Lung (tissue), 12 donors: ENCODE results near the gene TMEM229A. TPM values are rescaled to one million over a fixed set of nuclear protein-coding genes. Genes with fewer than 3 reads are reported as not detected.
A peak's percentile ranks its signal among the peaks of the same experiment; 100 is the strongest.

Source experiments
- ATAC-seq: fragments of 200-7000 bp; cut with Tn5 transposase; one replicate; pipeline ENCODE4 v1.9.1; 2020; ENCODE audit warnings: moderate number of reproducible peaks; ENCODE audit not compliant: insufficient read depth, low FRiP score
- DNase-seq, 3 donors: peaks; one replicate each; pipeline ENCODE4 v3.0.0-alpha.2; 2013 to 2017
- H3K27ac ChIP-seq, 2 donors: one replicate each; pipeline ENCODE4 v1.5.1; 2013; ENCODE audit warnings: mild to moderate bottlenecking in 2 of 2, moderate library complexity in 2 of 2, control low read depth in 1 of 2, inconsistent platforms in 1 of 2, low read depth in 1 of 2, low read length in 1 of 2
- H3K27me3 ChIP-seq, 3 donors: one replicate each; pipeline ENCODE4 v1.5.1; 2013; ENCODE audit warnings: low read length in 2 of 3; ENCODE audit not compliant: control insufficient read depth in 3 of 3, insufficient read depth in 3 of 3
- H3K36me3 ChIP-seq, 4 donors: one replicate each; pipeline ENCODE4 v1.5.1; 2013; ENCODE audit warnings: low read length in 4 of 4, mild to moderate bottlenecking in 1 of 4, moderate library complexity in 1 of 4; ENCODE audit not compliant: control insufficient read depth in 4 of 4, insufficient read depth in 4 of 4
- H3K4me1 ChIP-seq, 5 donors: one replicate each; pipeline ENCODE4 v1.5.1; 2013; ENCODE audit warnings: low read length in 5 of 5, mild to moderate bottlenecking in 2 of 5, moderate library complexity in 1 of 5; ENCODE audit not compliant: control insufficient read depth in 5 of 5, insufficient read depth in 5 of 5
- H3K4me3 ChIP-seq: one replicate; pipeline ENCODE4 v1.5.1; 2013; ENCODE audit warnings: mild to moderate bottlenecking, control low read depth, moderate library complexity
- H3K9ac ChIP-seq, 2 donors: one replicate each; pipeline ENCODE4 v1.5.1; 2013; ENCODE audit warnings: low read length in 2 of 2, control low read depth in 1 of 2; ENCODE audit not compliant: insufficient read depth in 1 of 2
- H3K9me3 ChIP-seq, 4 donors: one replicate each; pipeline ENCODE4 v1.5.1; 2013; ENCODE audit warnings: low read length in 3 of 4, mild to moderate bottlenecking in 1 of 4, moderate library complexity in 1 of 4; ENCODE audit not compliant: control insufficient read depth in 4 of 4, insufficient read depth in 3 of 4
- CTCF ChIP-seq: IDR thresholded peaks from 2 replicates; pipeline ENCODE4 v1.5.1; 2012; ENCODE audit warnings: mild to moderate bottlenecking; ENCODE audit errors: control extremely low read depth, extremely low read depth
- WGBS, 2 donors: extraction: QIAGEN DNeasy Blood & Tissue Kit; methylation state at CpG; one replicate each; pipeline ENCODE4 v1.1.7; 2013; 5-methylcytosine and 5-hydroxymethylcytosine counted together
- polyA plus RNA-seq, 2 donors: library from polyadenylated mRNA; stranded (reverse); fragments of 200-250 nt; gene quantifications; one replicate each; pipeline ENCODE4 v1.2.1, GENCODE V29; 2013
- total RNA-seq, 2 donors: library from RNA; depleted of rRNA in 1 of 2; stranded (reverse); fragments of >200 nt in 1 of 2; gene quantifications; one replicate each; pipeline ENCODE4 v1.2.1, GENCODE V29; 2014 to 2021
- donor health status: control.
- donor health status: control.
- donor health status: Bipolar disorder and iron deficiency.
- donor health status: healthy.
- donor health status: DM: yes; HTN: yes; CAD: no.

The TMEM229A gene
- total and polyA plus RNA-seq, 4 donors = 0.34 TPM; not detected in 3

GRCh38 chr7:124074007-124074406, 41.1 kb upstream of the TMEM229A start:
- WGBS, 2 donors = 61 to 80% methylated on average over 1 of the region's 1 CpG
- peaks cover 0 to 28% (median 0%) of the 10 kb centered on the region in 5 donors for H3K4me1 ChIP-seq
- H3K27me3 ChIP-seq = no peaks in the 10 kb centered on the region
- no peak overlapping the region for H3K27ac ChIP-seq
- ATAC-seq (no peak), DNase-seq (peak; percentile 32 to 88 (median 85))
- no peaks in the 10 kb centered on the region for H3K36me3 ChIP-seq
- TF ChIP-seq CTCF = no peak
- H3K9ac ChIP-seq = no peak overlapping the region
- H3K9me3 ChIP-seq = no peaks in the 10 kb centered on the region
- no peak overlapping the region for H3K4me3 ChIP-seq

- TF ChIP-seq CTCF = no peak
- Histone ChIP-seq H3K9ac (no peak overlapping the region), H3K4me3 (no peak overlapping the region), H3K27ac (no peak overlapping the region), H3K27me3 (no peaks in the 10 kb centered on the region), H3K9me3 (no peaks in the 10 kb centered on the region), H3K4me1 (peaks cover 0 to 28% (median 0%) of the 10 kb centered on the region in 5 donors), H3K36me3 (no peaks in the 10 kb centered on the region)
- WGBS, 2 donors = 77 to 79% methylated on average over 4 of the region's 4 CpGs
- ATAC-seq (no peak), DNase-seq (no peak)
Observed at GRCh38 chr7:124073310-124073645, 40.4 kb upstream of the TMEM229A start.

- Histone ChIP-seq H3K4me1 (peaks cover 0 to 28% (median 0%) of the 10 kb centered on the region in 5 donors), H3K4me3 (no peak overlapping the region), H3K36me3 (no peaks in the 10 kb centered on the region), H3K27ac (no peak overlapping the region), H3K27me3 (no peaks in the 10 kb centered on the region), H3K9me3 (no peaks in the 10 kb centered on the region), H3K9ac (no peak overlapping the region)
- DNase-seq = peak in 2 of 3 donors; percentile 38 to 45
- 51 to 60% methylated on average over 4 of the region's 4 CpGs for WGBS, 2 donors
- no peak for ATAC-seq
- TF ChIP-seq CTCF = no peak
Observed at GRCh38 chr7:124072603-124073309, 39.9 kb upstream of the TMEM229A start.

GRCh38 chr7:124071843-124072242, 39.0 kb upstream of the TMEM229A start:
- peaks cover 0 to 28% (median 0%) of the 10 kb centered on the region in 5 donors for H3K4me1 ChIP-seq
- H3K4me3 ChIP-seq = no peak overlapping the region
- H3K27ac ChIP-seq = no peak overlapping the region
- WGBS, 2 donors = 73 to 88% methylated on average over 1 of the region's 1 CpG
- TF ChIP-seq CTCF = no peak
- ATAC-seq (no peak), DNase-seq (peak in 1 of 3 donors; percentile 13)
- no peak overlapping the region for H3K9ac ChIP-seq
- H3K27me3 ChIP-seq = no peaks in the 10 kb centered on the region
- no peaks in the 10 kb centered on the region for H3K9me3 ChIP-seq
- H3K36me3 ChIP-seq = no peaks in the 10 kb centered on the region
